Activated CD8-positive, alpha-beta T cell treated with anti-CD3 and anti-CD28 coated beads for 36 hours (primary cell): Measurements from ENCODE around the gene RHOV. TPM values are rescaled to one million over a fixed set of nuclear protein-coding genes. Genes with fewer than 3 reads are reported as not detected.
"Not testable (repeated sequence)": the region's sequence is repeated elsewhere in the genome, so short reads cannot be mapped to it uniquely, and the experiment has no call there.

ENCODE experiments used
- ATAC-seq: fragments of 200-7000 bp; cut with Tn5 transposase; one replicate; pipeline ENCODE4 v1.10.0; 2021; ENCODE audit warnings: mild to moderate bottlenecking, moderate library complexity
- CTCF ChIA-PET: fragments of 350-600 bp; sonication (Branson Sonifier 250); formaldehyde crosslinking; loops from one replicate; lab custom pipeline; 2021; ENCODE audit warnings: antibody characterized with exemption; lab: Charles Lee
- POLR2A ChIA-PET: fragments of 350-600 bp; sonication (Branson Sonifier 250); formaldehyde crosslinking; loops from one replicate; lab custom pipeline; 2021; ENCODE audit warnings: antibody characterized with exemption; lab: Charles Lee
- DNase-seq: peaks from one replicate; pipeline ENCODE4 v3.0.0-alpha.2; 2020
- H3K27ac Mint-ChIP-seq: one replicate; pipeline ENCODE4 v1.8.0; 2021; ENCODE audit warnings: mild to moderate bottlenecking, mixed read lengths
- H3K27me3 Mint-ChIP-seq: one replicate; pipeline ENCODE4 v1.8.0; 2021; ENCODE audit warnings: mixed read lengths
- H3K36me3 Mint-ChIP-seq: one replicate; pipeline ENCODE4 v1.8.0; 2021; ENCODE audit warnings: low read depth, mixed read lengths
- H3K4me1 Mint-ChIP-seq: one replicate; pipeline ENCODE4 v1.8.0; 2021; ENCODE audit warnings: low read depth, mixed read lengths
- H3K4me3 Mint-ChIP-seq: one replicate; pipeline ENCODE4 v1.8.0; 2021; ENCODE audit warnings: mild to moderate bottlenecking, moderate library complexity, mixed read lengths
- H3K9me3 Mint-ChIP-seq: one replicate; pipeline ENCODE4 v1.8.0; 2021; ENCODE audit warnings: mixed read lengths
- CTCF ChIP-seq: fragments of 200-600 bp; IDR thresholded peaks from one replicate; pipeline ENCODE4 v1.8.0; 2022; ENCODE audit warnings: antibody characterized with exemption, mild to moderate bottlenecking
- intact Hi-C: fragments of 100-400 bp; cut with micrococcal nuclease; formaldehyde crosslinking; loops from one replicate; pipeline ENCODE4 v1.10.0; 2022
- total RNA-seq, 2 experiments: library from RNA; stranded (reverse); gene quantifications; one replicate each; pipeline ENCODE4 v1.2.3, GENCODE V29; 2021

RHOV gene
- total RNA-seq, 2 experiments from 2014 or later, result 0.40 to 0.41 TPM

GRCh38 chr15:40870716-40871115, 3.3 kb downstream of the RHOV start:
- POLR2A ChIA-PET, result interaction anchor here (1.0 to 2.7 kb wide), 3 partner anchors 12 to 71 kb away, joined by 3 to 12 read pairs (median 3); partner anchors contain the start of gene DLL4
- H3K27me3 Mint-ChIP-seq, result peaks cover 4% of the 10 kb centered on the region
- DNase-seq (no peak), ATAC-seq (no peak)
- H3K27ac Mint-ChIP-seq, result no peak overlapping the region
- no peak for TF ChIP-seq CTCF
- H3K36me3 Mint-ChIP-seq, result no peaks in the 10 kb centered on the region
- peaks cover 16% of the 10 kb centered on the region for H3K4me1 Mint-ChIP-seq
- intact Hi-C loops, result no loop called here
- no peak overlapping the region for H3K4me3 Mint-ChIP-seq
- CTCF ChIA-PET, result interaction anchor here (0.8 to 4.2 kb wide), 3 partner anchors 22 to 43 kb away, joined by 3 to 31 read pairs (median 25); partner anchors contain the start of gene VPS18
- no peaks in the 10 kb centered on the region for H3K9me3 Mint-ChIP-seq

DNA sequence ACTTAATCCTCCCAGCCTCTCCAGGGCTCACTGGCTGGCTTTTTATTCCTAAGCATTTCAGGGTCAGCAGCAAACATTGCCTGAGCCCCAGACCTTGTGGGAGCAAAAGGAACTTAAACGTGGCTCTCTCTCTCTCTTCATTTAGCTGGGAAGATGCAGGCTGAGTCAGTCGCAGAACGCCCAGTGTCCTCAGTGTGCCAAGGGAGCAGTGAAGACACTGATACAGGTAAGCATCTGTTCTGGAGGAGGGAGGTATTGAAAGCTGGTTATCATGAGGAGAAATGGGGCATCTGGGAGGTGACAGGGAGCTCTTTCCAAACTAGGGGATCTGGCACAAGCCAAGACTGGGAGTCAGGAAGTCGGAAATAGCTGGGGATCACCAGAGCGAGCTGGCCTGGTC, 4.3 kb downstream of the RHOV start:
- CTCF ChIA-PET, result interaction anchor here (0.9 to 4.2 kb wide), 5 partner anchors 20 to 146 kb away, joined by 3 to 31 read pairs (median 4); partner anchors contain the start of gene VPS18
- no peak for DNase-seq
- peaks cover 4% of the 10 kb centered on the region for H3K27me3 Mint-ChIP-seq
- TF ChIP-seq CTCF, result no peak
- peaks cover 16% of the 10 kb centered on the region for H3K4me1 Mint-ChIP-seq
- H3K9me3 Mint-ChIP-seq, result no peaks in the 10 kb centered on the region
- ATAC-seq, result no peak
- no peak overlapping the region for H3K27ac Mint-ChIP-seq
- H3K4me3 Mint-ChIP-seq, result no peak overlapping the region
- intact Hi-C loops, result no loop called here
- POLR2A ChIA-PET, result interaction anchor here (1.0 to 2.7 kb wide), 3 partner anchors 11 to 26 kb away, joined by 4 to 12 read pairs (median 4); partner anchors contain the start of gene SPINT1
- H3K36me3 Mint-ChIP-seq, result no peaks in the 10 kb centered on the region

- no peak overlapping the region for H3K4me3 Mint-ChIP-seq
- ChIA-PET CTCF (no interaction called here), POLR2A (no interaction called here)
Observed at GRCh38 chr15:40867199-40867598, 6.8 kb downstream of the RHOV start.

GRCh38 chr15:40863660-40864270, 10.3 kb downstream of the RHOV start:
- DNase-seq, result no peak
- no peak overlapping the region for H3K4me3 Mint-ChIP-seq
- ATAC-seq, result no peak
- ChIA-PET POLR2A (interaction anchor here (1.3 to 1.6 kb wide), 4 partner anchors 10 to 61 kb away, joined by 3 to 5 read pairs (median 4); partner anchors contain the start of genes RHOV and VPS18), CTCF (no interaction called here)
- no peaks in the 10 kb centered on the region for H3K36me3 Mint-ChIP-seq
- H3K9me3 Mint-ChIP-seq, result no peaks in the 10 kb centered on the region
- H3K4me1 Mint-ChIP-seq, result no peaks in the 10 kb centered on the region
- H3K27ac Mint-ChIP-seq, result no peak overlapping the region
- no peaks in the 10 kb centered on the region for H3K27me3 Mint-ChIP-seq
- intact Hi-C loops, result no loop called here
- no peak for TF ChIP-seq CTCF

More at GRCh38 chr15:40867199-40867598, 6.8 kb downstream of the RHOV start:
- no peak overlapping the region for H3K27ac Mint-ChIP-seq
- no peak for ATAC-seq
- DNase-seq, result no peak
- H3K9me3 Mint-ChIP-seq, result no peaks in the 10 kb centered on the region
- no peaks in the 10 kb centered on the region for H3K27me3 Mint-ChIP-seq
- H3K36me3 Mint-ChIP-seq, result no peaks in the 10 kb centered on the region
- intact Hi-C loops, result no loop called here
- H3K4me1 Mint-ChIP-seq, result peaks cover 9% of the 10 kb centered on the region
- TF ChIP-seq CTCF, result no peak

DNA sequence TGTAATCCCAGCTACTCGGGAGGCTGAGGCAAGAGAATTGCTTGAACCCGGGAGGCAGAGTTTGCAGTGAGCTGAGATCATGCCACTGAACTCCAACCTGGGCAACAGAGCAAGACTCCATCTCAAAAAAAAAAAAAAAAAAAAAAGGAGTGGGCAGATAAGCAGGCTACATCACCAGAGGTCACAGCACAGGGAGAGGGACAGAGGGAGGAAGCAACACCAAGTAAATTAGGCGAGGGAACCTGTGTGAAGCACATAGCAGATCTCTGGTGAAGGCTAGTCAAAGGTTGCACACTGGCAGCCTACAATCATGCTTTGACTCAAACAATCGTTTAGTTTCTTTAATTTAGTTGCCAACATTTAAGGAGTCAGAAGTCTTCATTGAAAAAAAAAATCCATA, 12.9 kb downstream of the RHOV start:
- H3K4me3 Mint-ChIP-seq, H3K27ac Mint-ChIP-seq, H3K4me1 Mint-ChIP-seq, intact Hi-C loops, H3K9me3 Mint-ChIP-seq, DNase-seq, ATAC-seq, H3K27me3 Mint-ChIP-seq, H3K36me3 Mint-ChIP-seq: not testable (repeated sequence)
- ChIA-PET POLR2A (interaction anchor here (1.1 to 5.7 kb wide), 2 partner anchors 34 to 93 kb away, joined by 4 to 45 read pairs; partner anchors contain the start of gene VPS18), CTCF (interaction anchor here (0.7 kb wide), 1 partner anchor 92 kb away, joined by 3 read pairs; the partner anchor contains the start of gene CHAC1)
